Measurements from ENCODE around the gene BANF2. TPM values are rescaled to one million over a fixed set of nuclear protein-coding genes. Genes with fewer than 3 reads are reported as not detected.

Gene BANF2
- total RNA-seq, 1 experiment from 2014 or later: not detected

DNA sequence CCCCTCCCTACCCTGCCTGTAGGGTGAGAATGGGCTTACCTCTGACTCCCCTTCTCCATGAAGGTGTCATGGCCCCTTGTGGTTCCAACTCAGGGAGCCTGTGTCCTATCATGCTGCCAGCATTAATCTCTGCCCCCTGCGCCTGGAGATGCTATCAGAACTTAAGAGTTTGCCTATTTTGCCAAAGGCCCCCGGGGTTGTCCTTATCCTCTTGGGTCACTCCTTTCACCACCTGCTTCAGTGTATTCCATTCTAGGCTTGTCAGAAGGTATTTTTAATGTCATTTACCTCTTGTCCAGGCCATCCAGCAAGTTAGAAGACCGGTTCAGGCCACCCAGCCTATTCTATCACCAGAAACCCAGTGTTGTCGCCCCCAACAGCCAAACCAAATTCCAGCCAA, 28.2 kb upstream of the BANF2 start:
- no peak overlapping the region for H2AK5ac ChIP-seq (ENCODE audit: insufficient read length, low read length)
- peaks cover 31% of the 10 kb centered on the region; the same call in 1 of the 2 replicates for H3K79me2 ChIP-seq (ENCODE audit: insufficient read depth, low read length)
- no peaks in the 10 kb centered on the region for H3K9me3 ChIP-seq (ENCODE audit: control insufficient read depth, low read depth, low read length)
- TF ChIP-seq, protein P1, sequence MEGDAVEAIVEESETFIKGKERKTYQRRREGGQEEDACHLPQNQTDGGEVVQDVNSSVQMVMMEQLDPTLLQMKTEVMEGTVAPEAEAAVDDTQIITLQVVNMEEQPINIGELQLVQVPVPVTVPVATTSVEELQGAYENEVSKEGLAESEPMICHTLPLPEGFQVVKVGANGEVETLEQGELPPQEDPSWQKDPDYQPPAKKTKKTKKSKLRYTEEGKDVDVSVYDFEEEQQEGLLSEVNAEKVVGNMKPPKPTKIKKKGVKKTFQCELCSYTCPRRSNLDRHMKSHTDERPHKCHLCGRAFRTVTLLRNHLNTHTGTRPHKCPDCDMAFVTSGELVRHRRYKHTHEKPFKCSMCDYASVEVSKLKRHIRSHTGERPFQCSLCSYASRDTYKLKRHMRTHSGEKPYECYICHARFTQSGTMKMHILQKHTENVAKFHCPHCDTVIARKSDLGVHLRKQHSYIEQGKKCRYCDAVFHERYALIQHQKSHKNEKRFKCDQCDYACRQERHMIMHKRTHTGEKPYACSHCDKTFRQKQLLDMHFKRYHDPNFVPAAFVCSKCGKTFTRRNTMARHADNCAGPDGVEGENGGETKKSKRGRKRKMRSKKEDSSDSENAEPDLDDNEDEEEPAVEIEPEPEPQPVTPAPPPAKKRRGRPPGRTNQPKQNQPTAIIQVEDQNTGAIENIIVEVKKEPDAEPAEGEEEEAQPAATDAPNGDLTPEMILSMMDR (conservative IDR thresholded peaks at IDR 0.05): no peak
- DNase-seq: no peak
- no peaks in the 10 kb centered on the region for H3K23me2 ChIP-seq (ENCODE audit: insufficient read length, low read depth, low read length, poor library complexity, severe bottlenecking)
- H3K4me2 ChIP-seq (ENCODE audit: insufficient read depth, insufficient read length, low read length): no peak overlapping the region
- H2BK5ac ChIP-seq (ENCODE audit: insufficient read length, low read length): no peak overlapping the region
- H2AFZ ChIP-seq (ENCODE audit: low read length): no peak overlapping the region
- Mint-ChIP-seq H3K4me3 (no peak overlapping the region), H3K27me3 (ENCODE audit: low read depth) (no peaks in the 10 kb centered on the region), H3K9me3 (no peaks in the 10 kb centered on the region), H3K36me3 (ENCODE audit: insufficient read depth in 1 of 3, low read depth in 3 of 3) (peaks cover 5 to 15% (median 9%) of the 10 kb centered on the region in 3 experiments; a peak in 6 of 7 replicates), H3K27ac (0 out of 7 replicates have a peak overlapping the region, but pooled peaks of 1 of the 3 experiments have one; percentile 4), H3K4me1 (peaks cover 14 to 24% of the 10 kb centered on the region in 2 experiments)
- no peaks in the 10 kb centered on the region for H4K20me1 ChIP-seq (ENCODE audit: control insufficient read depth, insufficient read depth, insufficient read length)
- no CpG with 5 or more reads among the region's 4 CpGs for WGBS (ENCODE audit: extremely low coverage, insufficient read length, low lambda C conversion rate)
- H3K79me1 ChIP-seq (ENCODE audit: insufficient read depth, low read depth, low read length, poor library complexity, severe bottlenecking): peaks cover 20% of the 10 kb centered on the region
- H3K4me1 ChIP-seq (ENCODE audit: insufficient read depth, low read length): peaks cover 2% of the 10 kb centered on the region; the same call in 1 of the 2 replicates
- no peak overlapping the region for H3T11ph ChIP-seq (ENCODE audit: low read length)
- H3K27me3 ChIP-seq (ENCODE audit: insufficient read depth, low read length): no peaks in the 10 kb centered on the region
- no peak overlapping the region for H2BK12ac ChIP-seq (ENCODE audit: insufficient read length, low read depth, low read length)
- no peak overlapping the region for H3K4ac ChIP-seq (ENCODE audit: low read depth, low read length)
- H2BK120ac ChIP-seq (ENCODE audit: low read depth, low read length, poor library complexity, severe bottlenecking): no peak overlapping the region
- no peak overlapping the region for H3K23ac ChIP-seq (ENCODE audit: insufficient read length, low read depth, low read length)
- H2BK15ac ChIP-seq (ENCODE audit: low read depth, low read length): no peak overlapping the region
- H3K27ac ChIP-seq (ENCODE audit: insufficient read length, low read depth, low read length): no peak overlapping the region
- H4K5ac ChIP-seq (ENCODE audit: insufficient read length, low read depth, low read length): no peak overlapping the region
- no peak overlapping the region for H3K14ac ChIP-seq (ENCODE audit: insufficient read depth, low read length)
- no peak overlapping the region for H4K8ac ChIP-seq (replicated peaks; ENCODE audit: insufficient read length, low read depth, low read length)
- no peak overlapping the region for H3K18ac ChIP-seq (ENCODE audit: insufficient read length, low read depth, low read length)
- no peak overlapping the region for H2BK20ac ChIP-seq (ENCODE audit: low read depth, low read length, poor library complexity, severe bottlenecking)
- no peak overlapping the region for H3K9ac ChIP-seq (ENCODE audit: extremely low read depth, insufficient read length, low read length)
- H3K56ac ChIP-seq (ENCODE audit: insufficient read length, low read depth, low read length): no peak overlapping the region
- H4K91ac ChIP-seq (ENCODE audit: insufficient read length, low read depth, low read length): no peak overlapping the region
